Measurements from ENCODE around the gene NUDT3.

The NUDT3 gene

GRCh38 chr6:34392497-34393190 is at the start of gene NUDT3:
Gene NUDT3 (minus strand): TSS chr6:34392669. CDS start chr6:34392362, 307 bp downstream.
- H3F3A ChIP-seq (ENCODE audit: insufficient read depth, low read length) = no peaks in the 10 kb centered on the region
- H3K4me1 ChIP-seq (ENCODE audit: insufficient read depth, low read length, severe bottlenecking) = peaks cover 28% of the 10 kb centered on the region
- no peak for TF ChIP-seq EZH2 (IDR thresholded peaks at IDR 0.05; ENCODE audit: borderline replicate concordance, low read length)
- peak; percentile 76 for TF ChIP-seq CTCF (IDR thresholded peaks at IDR 0.05; ENCODE audit: low read length)
- H3K27me3 ChIP-seq (ENCODE audit: insufficient read depth, low read length) = no peaks in the 10 kb centered on the region
- peak within 1 kb of the TSS; percentile 93 for H3K9ac ChIP-seq (ENCODE audit: low read length)
- peaks cover 40% of the 10 kb centered on the region for H3K79me2 ChIP-seq (ENCODE audit: insufficient read depth, low read length)
- no peak within 1 kb of the TSS for H2AFZ ChIP-seq (ENCODE audit: low read length)
- H3K9me3 ChIP-seq (ENCODE audit: low read length) = peaks cover 3% of the 10 kb centered on the region; the same call in 1 of the 2 replicates
- H4K20me1 ChIP-seq (ENCODE audit: insufficient read depth, low read length) = no peaks in the 10 kb centered on the region
- H3K9me2 ChIP-seq (ENCODE audit: low read depth, low read length) = no peaks in the 10 kb centered on the region
- H3K4me3 ChIP-seq (ENCODE audit: low read depth, low read length, poor library complexity, severe bottlenecking) = peak within 1 kb of the TSS; percentile 83
- no peaks in the 10 kb centered on the region for H3K36me3 ChIP-seq (ENCODE audit: insufficient read depth, low read length)
- peak within 1 kb of the TSS; percentile 72 for H3K27ac ChIP-seq (ENCODE audit: low read depth, low read length, poor library complexity, severe bottlenecking)
- H3K4me2 ChIP-seq (ENCODE audit: low read length) = peak within 1 kb of the TSS; percentile 87

- Histone ChIP-seq H4K20me1 (ENCODE audit: insufficient read depth, low read length) (no peaks in the 10 kb centered on the region), H3F3A (ENCODE audit: insufficient read depth, low read length) (no peaks in the 10 kb centered on the region), H3K4me2 (ENCODE audit: low read length) (no peak overlapping the region; the same call in 1 of the 2 replicates), H2AFZ (ENCODE audit: low read length) (peak overlapping the region; percentile 94), H3K79me2 (ENCODE audit: insufficient read depth, low read length) (no peaks in the 10 kb centered on the region), H3K4me3 (ENCODE audit: low read depth, low read length, poor library complexity, severe bottlenecking) (no peak overlapping the region), H3K9me2 (ENCODE audit: low read depth, low read length) (no peaks in the 10 kb centered on the region), H3K36me3 (ENCODE audit: insufficient read depth, low read length) (no peaks in the 10 kb centered on the region; the same call in 1 of the 2 replicates), H3K27me3 (ENCODE audit: insufficient read depth, low read length) (peaks cover 3% of the 10 kb centered on the region; the same call in 1 of the 2 replicates), H3K27ac (ENCODE audit: low read depth, low read length, poor library complexity, severe bottlenecking) (no peak overlapping the region), H3K9ac (ENCODE audit: low read length) (no peak overlapping the region), H3K4me1 (ENCODE audit: insufficient read depth, low read length, severe bottlenecking) (peaks cover 4% of the 10 kb centered on the region), H3K9me3 (ENCODE audit: low read length) (peaks cover 3% of the 10 kb centered on the region; the same call in 1 of the 2 replicates)
- TF ChIP-seq EZH2 (IDR thresholded peaks at IDR 0.05; ENCODE audit: borderline replicate concordance, low read length) = no peak
- TF ChIP-seq CTCF (IDR thresholded peaks at IDR 0.05; ENCODE audit: low read length) = no peak
Measured at GRCh38 chr6:34441526-34441925, 49.1 kb upstream of the NUDT3 start.

DNA sequence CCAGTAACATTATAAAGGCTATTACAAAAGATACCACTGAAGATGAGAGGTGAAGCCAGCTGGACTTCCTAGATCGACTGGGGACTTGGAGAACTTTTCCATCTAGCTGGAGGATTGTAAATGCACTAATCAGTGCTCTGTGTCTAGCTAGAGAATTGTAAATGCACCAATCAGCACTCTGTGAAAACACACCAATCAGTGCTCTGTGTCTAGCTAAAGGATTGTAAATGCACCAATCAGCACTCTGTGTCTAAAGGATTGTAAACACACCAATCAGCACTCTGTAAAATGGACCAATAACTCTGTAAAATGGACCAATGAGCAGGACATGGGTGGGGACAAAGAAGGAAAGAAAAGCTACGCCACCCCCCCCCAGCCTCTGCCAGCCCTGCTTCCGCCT is 47.0 kb upstream of the NUDT3 start:
- Histone ChIP-seq H3K9ac (ENCODE audit: low read length) (no peak overlapping the region), H3K4me1 (ENCODE audit: insufficient read depth, low read length, severe bottlenecking) (peaks cover 4% of the 10 kb centered on the region), H2AFZ (ENCODE audit: low read length) (no peak overlapping the region), H3K79me2 (ENCODE audit: insufficient read depth, low read length) (no peaks in the 10 kb centered on the region), H3K4me2 (ENCODE audit: low read length) (no peak overlapping the region), H3K4me3 (ENCODE audit: low read depth, low read length, poor library complexity, severe bottlenecking) (no peak overlapping the region), H3K36me3 (ENCODE audit: insufficient read depth, low read length) (no peaks in the 10 kb centered on the region; the same call in 1 of the 2 replicates), H3K9me3 (ENCODE audit: low read length) (peaks cover 3% of the 10 kb centered on the region; the same call in 1 of the 2 replicates), H3K27me3 (ENCODE audit: insufficient read depth, low read length) (no peaks in the 10 kb centered on the region), H4K20me1 (ENCODE audit: insufficient read depth, low read length) (no peaks in the 10 kb centered on the region), H3K9me2 (ENCODE audit: low read depth, low read length) (no peaks in the 10 kb centered on the region), H3F3A (ENCODE audit: insufficient read depth, low read length) (no peaks in the 10 kb centered on the region), H3K27ac (ENCODE audit: low read depth, low read length, poor library complexity, severe bottlenecking) (no peak overlapping the region)
- TF ChIP-seq CTCF (IDR thresholded peaks at IDR 0.05; ENCODE audit: low read length) = no peak
- TF ChIP-seq EZH2 (IDR thresholded peaks at IDR 0.05; ENCODE audit: borderline replicate concordance, low read length) = no peak

All from OCI-LY1 (cell line).